GM12872 (cell line): ENCODE results near the gene MS4A15.

Source experiments
- TF ChIP-seq, protein P1 (sequence below): IDR thresholded peaks from 3 replicates; pipeline ENCODE4 v1.5.1; 2011; ENCODE audit warnings: low read depth, mild to moderate bottlenecking, low read length, moderate library complexity; ENCODE audit not compliant: insufficient read depth

Gene MS4A15

DNA sequence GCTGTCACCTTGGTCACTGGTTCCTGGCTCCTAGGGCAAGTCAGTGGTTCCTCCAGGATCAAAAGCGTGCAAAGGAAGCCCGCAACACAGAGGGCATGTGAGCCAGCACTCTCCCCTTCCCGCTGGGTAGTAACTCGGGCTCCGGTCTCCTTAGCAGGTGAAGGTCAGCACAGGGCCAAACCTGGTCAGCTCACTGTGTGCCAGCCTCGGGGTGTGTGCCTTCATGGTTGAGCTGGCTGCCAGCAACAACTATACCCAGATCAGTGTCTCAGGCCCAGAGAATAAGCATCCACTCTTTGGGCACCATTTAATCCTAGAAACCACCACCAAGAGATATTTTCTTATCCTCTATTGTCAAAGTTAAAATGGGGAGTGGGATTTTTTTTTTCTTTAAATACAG lies 69.1 kb downstream of the MS4A15 start:
- TF ChIP-seq, protein P1, sequence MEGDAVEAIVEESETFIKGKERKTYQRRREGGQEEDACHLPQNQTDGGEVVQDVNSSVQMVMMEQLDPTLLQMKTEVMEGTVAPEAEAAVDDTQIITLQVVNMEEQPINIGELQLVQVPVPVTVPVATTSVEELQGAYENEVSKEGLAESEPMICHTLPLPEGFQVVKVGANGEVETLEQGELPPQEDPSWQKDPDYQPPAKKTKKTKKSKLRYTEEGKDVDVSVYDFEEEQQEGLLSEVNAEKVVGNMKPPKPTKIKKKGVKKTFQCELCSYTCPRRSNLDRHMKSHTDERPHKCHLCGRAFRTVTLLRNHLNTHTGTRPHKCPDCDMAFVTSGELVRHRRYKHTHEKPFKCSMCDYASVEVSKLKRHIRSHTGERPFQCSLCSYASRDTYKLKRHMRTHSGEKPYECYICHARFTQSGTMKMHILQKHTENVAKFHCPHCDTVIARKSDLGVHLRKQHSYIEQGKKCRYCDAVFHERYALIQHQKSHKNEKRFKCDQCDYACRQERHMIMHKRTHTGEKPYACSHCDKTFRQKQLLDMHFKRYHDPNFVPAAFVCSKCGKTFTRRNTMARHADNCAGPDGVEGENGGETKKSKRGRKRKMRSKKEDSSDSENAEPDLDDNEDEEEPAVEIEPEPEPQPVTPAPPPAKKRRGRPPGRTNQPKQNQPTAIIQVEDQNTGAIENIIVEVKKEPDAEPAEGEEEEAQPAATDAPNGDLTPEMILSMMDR = no peak
